ENCODE data around the gene SPP2. TPM values are rescaled to one million over a fixed set of nuclear protein-coding genes. Genes with fewer than 3 reads are reported as not detected.
A peak's percentile ranks its signal among the peaks of the same experiment; 100 is the strongest.

Gene SPP2
- total RNA-seq, 1 experiment from 2014 or later = not detected

DNA sequence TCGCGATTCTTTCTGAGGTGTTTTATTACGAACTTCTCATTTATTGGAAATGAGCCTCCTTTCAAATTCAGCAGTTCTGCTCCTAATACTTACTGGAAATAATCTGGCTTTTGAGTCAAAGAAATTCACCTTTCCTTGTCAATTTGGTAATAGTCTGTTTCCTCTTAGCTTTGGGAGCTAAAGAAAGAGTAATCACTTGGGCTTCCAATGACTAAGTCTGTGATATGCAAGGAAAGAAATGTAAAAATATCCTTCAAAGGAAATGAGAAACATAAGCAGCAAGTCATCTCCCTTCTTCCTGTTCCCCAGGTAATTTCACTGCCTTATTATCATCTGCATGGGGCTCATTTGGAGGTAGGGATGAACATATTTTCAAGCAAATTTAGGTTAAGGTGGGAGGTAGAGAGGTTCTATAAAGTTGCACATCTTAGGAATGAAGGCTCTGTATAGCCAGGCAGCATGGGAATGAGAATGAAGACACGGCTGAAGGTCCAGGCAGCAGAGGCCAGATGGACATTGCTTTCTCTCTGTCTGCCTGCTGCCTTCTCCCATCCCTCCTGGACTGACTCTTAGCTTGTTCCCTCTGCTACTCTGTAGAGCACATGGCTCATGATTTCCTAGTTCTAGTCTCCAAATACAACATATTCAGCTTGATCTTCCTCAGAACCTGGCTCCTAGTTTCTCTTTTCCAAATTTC lies 1.0 kb downstream of the SPP2 start:
- POLR2A ChIA-PET = no interaction called here
- DNase-seq (ENCODE audit: low read depth, low spot score) = no peak
- intact Hi-C loops (cut with micrococcal nuclease; ENCODE audit: unreplicated experiment) = no loop called here

DNA sequence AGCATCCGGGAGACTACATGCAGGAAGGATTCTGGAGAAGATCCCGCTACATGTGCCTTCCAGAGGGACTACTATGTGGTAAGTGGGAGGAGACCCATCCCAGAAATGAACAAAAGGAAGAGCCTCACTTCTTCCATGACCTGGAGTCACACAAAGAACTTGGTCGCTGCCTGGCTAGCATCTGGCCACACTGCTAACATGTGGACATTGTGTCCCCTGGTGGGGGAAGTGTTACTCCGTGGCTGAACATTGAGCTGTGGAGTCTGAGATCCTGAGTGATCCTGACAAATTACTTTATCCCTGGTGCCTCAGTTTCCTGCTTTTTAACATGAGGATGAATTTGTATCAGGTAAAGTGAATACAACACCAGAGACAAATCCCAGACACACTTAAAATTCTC lies 8.4 kb downstream of the SPP2 start:
- H3K36me3 ChIP-seq (ENCODE audit: control insufficient read depth, insufficient read depth, low read length) = no peaks in the 10 kb centered on the region
- in situ Hi-C loops (cut with HindIII; ENCODE audit: low pct_unique_long_range_greater_than_20kb, low sequenced_read_pairs) (no loop called here), intact Hi-C loops (cut with micrococcal nuclease; ENCODE audit: unreplicated experiment) (no loop called here)
- no peak overlapping the region for H3K4me3 ChIP-seq (ENCODE audit: low read depth in 2 of 2, low read length in 2 of 2)
- TF ChIP-seq POLR2AphosphoS5 (IDR thresholded peaks at IDR 0.05; ENCODE audit: low read depth, low read length) = no peak
- TF ChIP-seq TCF7L2 (IDR thresholded peaks at IDR 0.05; ENCODE audit: low read depth, low read length) = no peak
- no peak for TF ChIP-seq SIN3A (IDR thresholded peaks at IDR 0.05; ENCODE audit: borderline replicate concordance, insufficient read depth, low read depth, low read length)
- TF ChIP-seq, protein P1, sequence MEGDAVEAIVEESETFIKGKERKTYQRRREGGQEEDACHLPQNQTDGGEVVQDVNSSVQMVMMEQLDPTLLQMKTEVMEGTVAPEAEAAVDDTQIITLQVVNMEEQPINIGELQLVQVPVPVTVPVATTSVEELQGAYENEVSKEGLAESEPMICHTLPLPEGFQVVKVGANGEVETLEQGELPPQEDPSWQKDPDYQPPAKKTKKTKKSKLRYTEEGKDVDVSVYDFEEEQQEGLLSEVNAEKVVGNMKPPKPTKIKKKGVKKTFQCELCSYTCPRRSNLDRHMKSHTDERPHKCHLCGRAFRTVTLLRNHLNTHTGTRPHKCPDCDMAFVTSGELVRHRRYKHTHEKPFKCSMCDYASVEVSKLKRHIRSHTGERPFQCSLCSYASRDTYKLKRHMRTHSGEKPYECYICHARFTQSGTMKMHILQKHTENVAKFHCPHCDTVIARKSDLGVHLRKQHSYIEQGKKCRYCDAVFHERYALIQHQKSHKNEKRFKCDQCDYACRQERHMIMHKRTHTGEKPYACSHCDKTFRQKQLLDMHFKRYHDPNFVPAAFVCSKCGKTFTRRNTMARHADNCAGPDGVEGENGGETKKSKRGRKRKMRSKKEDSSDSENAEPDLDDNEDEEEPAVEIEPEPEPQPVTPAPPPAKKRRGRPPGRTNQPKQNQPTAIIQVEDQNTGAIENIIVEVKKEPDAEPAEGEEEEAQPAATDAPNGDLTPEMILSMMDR (IDR thresholded peaks at IDR 0.05) = no peak
- TF ChIP-seq, protein P2, sequence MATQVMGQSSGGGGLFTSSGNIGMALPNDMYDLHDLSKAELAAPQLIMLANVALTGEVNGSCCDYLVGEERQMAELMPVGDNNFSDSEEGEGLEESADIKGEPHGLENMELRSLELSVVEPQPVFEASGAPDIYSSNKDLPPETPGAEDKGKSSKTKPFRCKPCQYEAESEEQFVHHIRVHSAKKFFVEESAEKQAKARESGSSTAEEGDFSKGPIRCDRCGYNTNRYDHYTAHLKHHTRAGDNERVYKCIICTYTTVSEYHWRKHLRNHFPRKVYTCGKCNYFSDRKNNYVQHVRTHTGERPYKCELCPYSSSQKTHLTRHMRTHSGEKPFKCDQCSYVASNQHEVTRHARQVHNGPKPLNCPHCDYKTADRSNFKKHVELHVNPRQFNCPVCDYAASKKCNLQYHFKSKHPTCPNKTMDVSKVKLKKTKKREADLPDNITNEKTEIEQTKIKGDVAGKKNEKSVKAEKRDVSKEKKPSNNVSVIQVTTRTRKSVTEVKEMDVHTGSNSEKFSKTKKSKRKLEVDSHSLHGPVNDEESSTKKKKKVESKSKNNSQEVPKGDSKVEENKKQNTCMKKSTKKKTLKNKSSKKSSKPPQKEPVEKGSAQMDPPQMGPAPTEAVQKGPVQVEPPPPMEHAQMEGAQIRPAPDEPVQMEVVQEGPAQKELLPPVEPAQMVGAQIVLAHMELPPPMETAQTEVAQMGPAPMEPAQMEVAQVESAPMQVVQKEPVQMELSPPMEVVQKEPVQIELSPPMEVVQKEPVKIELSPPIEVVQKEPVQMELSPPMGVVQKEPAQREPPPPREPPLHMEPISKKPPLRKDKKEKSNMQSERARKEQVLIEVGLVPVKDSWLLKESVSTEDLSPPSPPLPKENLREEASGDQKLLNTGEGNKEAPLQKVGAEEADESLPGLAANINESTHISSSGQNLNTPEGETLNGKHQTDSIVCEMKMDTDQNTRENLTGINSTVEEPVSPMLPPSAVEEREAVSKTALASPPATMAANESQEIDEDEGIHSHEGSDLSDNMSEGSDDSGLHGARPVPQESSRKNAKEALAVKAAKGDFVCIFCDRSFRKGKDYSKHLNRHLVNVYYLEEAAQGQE (IDR thresholded peaks at IDR 0.05; ENCODE audit: insufficient read depth in 1 of 2, low read depth in 2 of 2, low read length in 1 of 2) = no peak
- no TSS peak for BruUV-seq (replicated peaks)
- CTCF ChIA-PET = no interaction called here
- H3K4me1 ChIP-seq (ENCODE audit: control insufficient read depth, insufficient read depth, low read length) = peaks cover 6% of the 10 kb centered on the region
- POLR2A ChIA-PET = no interaction called here
- H3K27me3 ChIP-seq (ENCODE audit: control insufficient read depth, insufficient read depth, low read length) = no peaks in the 10 kb centered on the region
- DNase-seq (ENCODE audit: low read depth, low spot score) (no peak), ATAC-seq (no peak)
- H3K27ac ChIP-seq (ENCODE audit: low read length) = no peak overlapping the region
- H3K9me3 ChIP-seq (ENCODE audit: control insufficient read depth, insufficient read depth, low read depth, low read length) = no peaks in the 10 kb centered on the region

More for the DNA sequence above, 1.0 kb downstream of the SPP2 start:
- Histone ChIP-seq H3K27me3 (ENCODE audit: control insufficient read depth, insufficient read depth, low read length) (no peaks in the 10 kb centered on the region), H3K4me1 (ENCODE audit: control insufficient read depth, insufficient read depth, low read length) (no peaks in the 10 kb centered on the region), H3K36me3 (ENCODE audit: control insufficient read depth, insufficient read depth, low read length) (no peaks in the 10 kb centered on the region), H3K9me3 (ENCODE audit: control insufficient read depth, insufficient read depth, low read depth, low read length) (no peaks in the 10 kb centered on the region), H3K27ac (ENCODE audit: low read length) (peak overlapping the region; percentile 2; the same call in 1 of the 2 replicates), H3K4me3 (ENCODE audit: low read depth in 2 of 2, low read length in 2 of 2) (no peak overlapping the region)
- no peak for TF ChIP-seq SIN3A (IDR thresholded peaks at IDR 0.05; ENCODE audit: borderline replicate concordance, insufficient read depth, low read depth, low read length)
- TF ChIP-seq, protein P1 (IDR thresholded peaks at IDR 0.05) = no peak
- TF ChIP-seq, protein P2 (IDR thresholded peaks at IDR 0.05; ENCODE audit: insufficient read depth in 1 of 2, low read depth in 2 of 2, low read length in 1 of 2) = no peak
- TF ChIP-seq POLR2AphosphoS5 (IDR thresholded peaks at IDR 0.05; ENCODE audit: low read depth, low read length) = no peak
- in situ Hi-C loops (cut with HindIII; ENCODE audit: low pct_unique_long_range_greater_than_20kb, low sequenced_read_pairs) = no loop called here
- CTCF ChIA-PET = no interaction called here
- no peak for ATAC-seq
- BruUV-seq (replicated peaks) = no TSS peak
